Measurements from ENCODE around the gene KIF6.
"Not testable (repeated sequence)": the region's sequence is repeated elsewhere in the genome, so short reads cannot be mapped to it uniquely, and the experiment has no call there.

KIF6 gene

GRCh38 chr6:39516471-39516870, 208.7 kb downstream of the KIF6 start:
- Histone ChIP-seq H2AFZ (ENCODE audit: low read length) (no peak overlapping the region), H3K4me2 (ENCODE audit: low read length) (no peak overlapping the region), H3F3A (ENCODE audit: insufficient read depth, low read length) (no peaks in the 10 kb centered on the region), H4K20me1 (ENCODE audit: insufficient read depth, low read length) (no peaks in the 10 kb centered on the region), H3K9me2 (ENCODE audit: low read depth, low read length) (no peaks in the 10 kb centered on the region), H3K27me3 (ENCODE audit: insufficient read depth, low read length) (no peaks in the 10 kb centered on the region), H3K9me3 (ENCODE audit: low read length) (no peaks in the 10 kb centered on the region), H3K4me1 (ENCODE audit: insufficient read depth, low read length, severe bottlenecking) (no peaks in the 10 kb centered on the region), H3K9ac (ENCODE audit: low read length) (no peak overlapping the region), H3K79me2 (ENCODE audit: insufficient read depth, low read length) (no peaks in the 10 kb centered on the region), H3K4me3 (ENCODE audit: low read depth, low read length, poor library complexity, severe bottlenecking) (no peak overlapping the region), H3K27ac (ENCODE audit: low read depth, low read length, poor library complexity, severe bottlenecking) (no peak overlapping the region), H3K36me3 (ENCODE audit: insufficient read depth, low read length) (no peaks in the 10 kb centered on the region)
- TF ChIP-seq CTCF (IDR thresholded peaks at IDR 0.05; ENCODE audit: low read length) (no peak), EZH2 (IDR thresholded peaks at IDR 0.05; ENCODE audit: borderline replicate concordance, low read length) (no peak)

GRCh38 chr6:39515471-39515870, 209.7 kb downstream of the KIF6 start:
- Histone ChIP-seq H3K9me2 (ENCODE audit: low read depth, low read length) (no peaks in the 10 kb centered on the region), H4K20me1 (ENCODE audit: insufficient read depth, low read length) (no peaks in the 10 kb centered on the region), H3K36me3 (ENCODE audit: insufficient read depth, low read length) (no peaks in the 10 kb centered on the region), H3K79me2 (ENCODE audit: insufficient read depth, low read length) (no peaks in the 10 kb centered on the region), H3K27ac (ENCODE audit: low read depth, low read length, poor library complexity, severe bottlenecking) (no peak overlapping the region), H3K4me3 (ENCODE audit: low read depth, low read length, poor library complexity, severe bottlenecking) (no peak overlapping the region), H3K4me1 (ENCODE audit: insufficient read depth, low read length, severe bottlenecking) (no peaks in the 10 kb centered on the region), H3K9me3 (ENCODE audit: low read length) (no peaks in the 10 kb centered on the region), H3K4me2 (ENCODE audit: low read length) (no peak overlapping the region), H3K9ac (ENCODE audit: low read length) (no peak overlapping the region), H3F3A (ENCODE audit: insufficient read depth, low read length) (no peaks in the 10 kb centered on the region), H3K27me3 (ENCODE audit: insufficient read depth, low read length) (no peaks in the 10 kb centered on the region), H2AFZ (ENCODE audit: low read length) (no peak overlapping the region)
- TF ChIP-seq CTCF (IDR thresholded peaks at IDR 0.05; ENCODE audit: low read length) (no peak), EZH2 (IDR thresholded peaks at IDR 0.05; ENCODE audit: borderline replicate concordance, low read length) (no peak)

- H3K9me2 ChIP-seq (ENCODE audit: low read depth, low read length), result no peaks in the 10 kb centered on the region
- no peaks in the 10 kb centered on the region for H3K4me1 ChIP-seq (ENCODE audit: insufficient read depth, low read length, severe bottlenecking)
- H3K4me2 ChIP-seq (ENCODE audit: low read length), result no peak overlapping the region
- TF ChIP-seq CTCF (IDR thresholded peaks at IDR 0.05; ENCODE audit: low read length), result no peak
- no peak for TF ChIP-seq EZH2 (IDR thresholded peaks at IDR 0.05; ENCODE audit: borderline replicate concordance, low read length)
- no peaks in the 10 kb centered on the region for H3K36me3 ChIP-seq (ENCODE audit: insufficient read depth, low read length)
- no peaks in the 10 kb centered on the region for H3K27me3 ChIP-seq (ENCODE audit: insufficient read depth, low read length)
- no peaks in the 10 kb centered on the region for H3F3A ChIP-seq (ENCODE audit: insufficient read depth, low read length)
- no peak overlapping the region for H3K27ac ChIP-seq (ENCODE audit: low read depth, low read length, poor library complexity, severe bottlenecking)
- no peak overlapping the region for H2AFZ ChIP-seq (ENCODE audit: low read length)
- no peak overlapping the region for H3K4me3 ChIP-seq (ENCODE audit: low read depth, low read length, poor library complexity, severe bottlenecking)
- H3K9ac ChIP-seq (ENCODE audit: low read length), result no peak overlapping the region
- no peaks in the 10 kb centered on the region for H4K20me1 ChIP-seq (ENCODE audit: insufficient read depth, low read length)
- H3K79me2 ChIP-seq (ENCODE audit: insufficient read depth, low read length), result no peaks in the 10 kb centered on the region
- H3K9me3 ChIP-seq (ENCODE audit: low read length), result no peaks in the 10 kb centered on the region
These were observed 210.2 kb downstream of the KIF6 start for GRCh38 chr6:39515006-39515405.

- not testable (repeated sequence) for H3K79me2 ChIP-seq (ENCODE audit: insufficient read depth, low read length); H3F3A ChIP-seq (ENCODE audit: insufficient read depth, low read length); H3K4me3 ChIP-seq (ENCODE audit: low read depth, low read length, poor library complexity, severe bottlenecking); H3K27me3 ChIP-seq (ENCODE audit: insufficient read depth, low read length); H3K36me3 ChIP-seq (ENCODE audit: insufficient read depth, low read length); H3K9me2 ChIP-seq (ENCODE audit: low read depth, low read length); H4K20me1 ChIP-seq (ENCODE audit: insufficient read depth, low read length); H3K9me3 ChIP-seq (ENCODE audit: low read length); H3K4me1 ChIP-seq (ENCODE audit: insufficient read depth, low read length, severe bottlenecking); H3K27ac ChIP-seq (ENCODE audit: low read depth, low read length, poor library complexity, severe bottlenecking); H3K4me2 ChIP-seq (ENCODE audit: low read length); H2AFZ ChIP-seq (ENCODE audit: low read length); H3K9ac ChIP-seq (ENCODE audit: low read length)
These were observed 215.4 kb downstream of the KIF6 start for GRCh38 chr6:39509831-39510230.

Data from OCI-LY1 (cell line).